ENCODE measurements around the gene RABGAP1L. TPM values are rescaled to one million over a fixed set of nuclear protein-coding genes. Genes with fewer than 3 reads are reported as not detected.
A peak's percentile ranks its signal among the peaks of the same experiment; 100 is the strongest.

The RABGAP1L gene
- total and polyA plus RNA-seq, 2 of the 8 experiments (the other 6 are each of a cell fraction or from before 2014, with no cell fraction given): 33.3 to 156 TPM

GRCh38 chr1:175023043-175023921, 864.0 kb downstream of the RABGAP1L start, which contains the start of gene MRPS14 (continued):
- TF ChIP-seq CEBPB (IDR thresholded peaks at IDR 0.05; ENCODE audit: low read depth, low read length): no peak
- TF ChIP-seq BACH1 (IDR thresholded peaks at IDR 0.05; ENCODE audit: low read length): no peak
- TF ChIP-seq TAF1 (IDR thresholded peaks at IDR 0.05; ENCODE audit: low read depth, low read length): peak; percentile 93
- peak; percentile 99 for TF ChIP-seq YY1 (IDR thresholded peaks at IDR 0.05; ENCODE audit: low read depth, low read length)
- TF ChIP-seq SIX5 (IDR thresholded peaks at IDR 0.05; ENCODE audit: low read depth, low read length): no peak
- TF ChIP-seq CHD7 (IDR thresholded peaks at IDR 0.05; ENCODE audit: insufficient replicate concordance, low read length): no peak
- no peak for TF ChIP-seq POU5F1 (IDR thresholded peaks at IDR 0.05; ENCODE audit: low read depth, low read length)
- TF ChIP-seq ASH2L (IDR thresholded peaks at IDR 0.05; ENCODE audit: low read length): peak; percentile 96
- TF ChIP-seq JUN (IDR thresholded peaks at IDR 0.05; ENCODE audit: low read depth, low read length): no peak
- TF ChIP-seq GABPA (IDR thresholded peaks at IDR 0.05; ENCODE audit: borderline replicate concordance, insufficient read depth, low read length): no peak
- no peak for TF ChIP-seq EP300 (IDR thresholded peaks at IDR 0.05; ENCODE audit: borderline replicate concordance in 1 of 2, low read depth in 2 of 2, low read length in 2 of 2)

All from H1 (cell line).